ENCODE results near the gene COA8. TPM values are rescaled to one million over a fixed set of nuclear protein-coding genes. Genes with fewer than 3 reads are reported as not detected.

COA8 gene
- total RNA-seq, 2 donors from 2014 or later, result 8.0 to 17.6 TPM

DNA sequence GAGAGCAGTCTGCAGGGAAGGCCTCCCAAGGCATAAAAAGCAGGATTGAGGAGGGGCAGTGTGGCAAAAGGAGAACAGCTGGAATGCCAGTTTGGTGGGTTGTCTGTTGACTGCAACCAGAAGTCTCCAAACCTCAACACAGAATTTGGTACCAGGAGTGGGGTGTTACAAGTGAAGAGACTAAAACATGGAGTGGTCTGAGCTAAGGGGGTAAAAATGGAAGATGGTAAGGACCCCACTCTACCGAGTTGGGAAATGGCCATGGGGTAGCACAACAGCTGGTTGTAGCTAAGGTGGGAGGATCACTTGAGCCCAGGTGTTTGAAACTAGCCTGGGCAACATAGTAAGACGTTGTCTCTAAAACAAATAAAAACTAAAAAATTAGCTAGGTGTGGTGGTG, 48.5 kb downstream of the COA8 start:
- peaks cover 9% of the 10 kb centered on the region for H3K9me3 ChIP-seq
- no peak overlapping the region for H3K4me3 ChIP-seq
- no peaks in the 10 kb centered on the region for H3K36me3 ChIP-seq
- H3K27ac ChIP-seq, result no peak overlapping the region
- no peaks in the 10 kb centered on the region for H3K27me3 ChIP-seq (replicated peaks; ENCODE audit: insufficient read depth)
- peaks cover 9 to 12% of the 10 kb centered on the region in 2 donors for H3K4me1 ChIP-seq (ENCODE audit: control insufficient read depth in 1 of 2, low read depth in 2 of 2)
- TF ChIP-seq, protein P1, sequence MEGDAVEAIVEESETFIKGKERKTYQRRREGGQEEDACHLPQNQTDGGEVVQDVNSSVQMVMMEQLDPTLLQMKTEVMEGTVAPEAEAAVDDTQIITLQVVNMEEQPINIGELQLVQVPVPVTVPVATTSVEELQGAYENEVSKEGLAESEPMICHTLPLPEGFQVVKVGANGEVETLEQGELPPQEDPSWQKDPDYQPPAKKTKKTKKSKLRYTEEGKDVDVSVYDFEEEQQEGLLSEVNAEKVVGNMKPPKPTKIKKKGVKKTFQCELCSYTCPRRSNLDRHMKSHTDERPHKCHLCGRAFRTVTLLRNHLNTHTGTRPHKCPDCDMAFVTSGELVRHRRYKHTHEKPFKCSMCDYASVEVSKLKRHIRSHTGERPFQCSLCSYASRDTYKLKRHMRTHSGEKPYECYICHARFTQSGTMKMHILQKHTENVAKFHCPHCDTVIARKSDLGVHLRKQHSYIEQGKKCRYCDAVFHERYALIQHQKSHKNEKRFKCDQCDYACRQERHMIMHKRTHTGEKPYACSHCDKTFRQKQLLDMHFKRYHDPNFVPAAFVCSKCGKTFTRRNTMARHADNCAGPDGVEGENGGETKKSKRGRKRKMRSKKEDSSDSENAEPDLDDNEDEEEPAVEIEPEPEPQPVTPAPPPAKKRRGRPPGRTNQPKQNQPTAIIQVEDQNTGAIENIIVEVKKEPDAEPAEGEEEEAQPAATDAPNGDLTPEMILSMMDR (IDR thresholded peaks at IDR 0.05), result no peak
- DNase-seq (ENCODE audit: low spot score), result no peak
- no peak for ATAC-seq (ENCODE audit: insufficient number of reproducible peaks, low FRiP score, low read depth)

DNA sequence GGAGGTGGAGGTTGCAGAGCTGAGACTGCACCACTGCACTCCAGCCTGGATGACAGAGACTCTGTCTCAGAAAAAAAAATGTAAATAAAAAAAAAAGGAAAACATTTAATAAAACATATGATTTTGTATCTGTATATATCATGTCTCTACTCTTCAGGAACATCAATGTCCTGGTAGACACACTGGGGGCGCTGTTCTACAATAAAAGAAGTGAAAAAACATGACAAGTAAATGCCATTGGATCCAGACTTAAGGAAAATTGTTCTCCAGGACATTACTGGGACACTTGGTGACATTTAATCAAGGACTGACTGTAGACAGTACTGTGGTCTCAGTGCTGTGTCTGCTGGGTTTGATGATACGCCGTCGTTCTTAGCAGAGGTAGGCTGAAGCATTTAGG, 50.8 kb downstream of the COA8 start:
- Histone ChIP-seq H3K9me3 (peaks cover 9% of the 10 kb centered on the region), H3K27ac (no peak overlapping the region), H3K4me3 (no peak overlapping the region), H3K27me3 (replicated peaks; ENCODE audit: insufficient read depth) (no peaks in the 10 kb centered on the region), H3K4me1 (ENCODE audit: control insufficient read depth in 1 of 2, low read depth in 2 of 2) (no peaks in the 10 kb centered on the region), H3K36me3 (no peaks in the 10 kb centered on the region)
- DNase-seq (ENCODE audit: low spot score) (no peak), ATAC-seq (ENCODE audit: insufficient number of reproducible peaks, low FRiP score, low read depth) (no peak)
- TF ChIP-seq, protein P1 (IDR thresholded peaks at IDR 0.05), result no peak

DNA sequence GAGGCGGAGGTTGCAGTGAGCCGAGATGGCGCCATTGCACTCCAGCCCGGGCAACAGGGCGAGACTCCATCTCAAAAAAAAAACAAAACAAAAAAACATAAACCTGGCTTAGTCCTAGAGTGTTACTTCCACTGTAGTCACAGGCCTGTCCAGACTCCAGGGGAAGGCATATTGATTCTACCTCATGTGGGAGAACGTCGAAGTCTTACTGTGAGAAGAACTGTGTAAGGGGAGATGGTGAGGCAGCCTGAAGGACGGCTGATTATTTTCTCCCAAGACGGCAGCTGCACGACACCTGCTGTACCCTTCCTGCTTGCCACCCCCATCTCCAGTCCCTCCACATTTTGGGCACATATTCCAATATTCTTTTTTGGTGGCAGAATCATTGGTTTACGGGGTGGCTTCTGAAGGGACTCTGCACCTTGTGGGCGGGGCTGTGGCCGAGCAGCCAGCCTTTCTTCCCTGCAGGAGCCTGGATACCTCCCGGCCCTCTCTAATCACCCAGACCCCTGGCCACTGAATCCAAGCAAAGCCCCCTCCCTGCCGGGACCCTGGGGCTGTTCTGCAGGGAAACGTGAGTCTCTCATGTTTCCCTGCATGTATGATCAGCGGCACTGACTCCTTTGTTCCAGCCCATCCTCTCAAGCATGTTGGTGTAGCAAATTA, 54.0 kb downstream of the COA8 start:
- Histone ChIP-seq H3K36me3 (no peaks in the 10 kb centered on the region), H3K9me3 (no peaks in the 10 kb centered on the region), H3K27me3 (replicated peaks; ENCODE audit: insufficient read depth) (no peaks in the 10 kb centered on the region), H3K4me3 (no peak overlapping the region), H3K27ac (no peak overlapping the region), H3K4me1 (ENCODE audit: control insufficient read depth in 1 of 2, low read depth in 2 of 2) (no peaks in the 10 kb centered on the region)
- TF ChIP-seq, protein P1 (IDR thresholded peaks at IDR 0.05), result no peak
- DNase-seq (ENCODE audit: low spot score) (no peak), ATAC-seq (ENCODE audit: insufficient number of reproducible peaks, low FRiP score, low read depth) (no peak)

DNA sequence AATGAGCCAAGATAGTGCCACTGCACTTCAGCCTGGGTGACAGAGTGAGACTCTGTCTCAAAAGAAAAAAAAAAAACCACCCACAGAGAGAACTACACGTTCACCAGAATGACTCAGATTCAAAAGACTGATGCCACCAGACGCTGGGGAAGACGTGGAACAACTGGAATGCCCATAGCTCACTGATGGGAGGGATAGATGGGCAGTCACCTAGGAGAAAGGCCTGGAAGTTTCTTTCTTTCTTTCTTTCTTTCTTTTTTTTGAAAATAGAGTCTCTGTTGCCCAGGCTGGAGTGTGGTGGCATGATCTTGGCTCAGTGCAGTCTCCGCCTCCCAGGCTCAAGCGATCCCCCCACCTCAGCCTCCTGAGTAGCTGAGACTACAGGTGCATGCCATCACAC, 56.3 kb downstream of the COA8 start:
- Histone ChIP-seq H3K4me1 (ENCODE audit: control insufficient read depth in 1 of 2, low read depth in 2 of 2) (peaks cover 1 to 7% of the 10 kb centered on the region in 2 donors), H3K27ac (no peak overlapping the region), H3K27me3 (replicated peaks; ENCODE audit: insufficient read depth) (no peaks in the 10 kb centered on the region), H3K9me3 (no peaks in the 10 kb centered on the region), H3K36me3 (no peaks in the 10 kb centered on the region), H3K4me3 (no peak overlapping the region)
- DNase-seq (ENCODE audit: low spot score) (no peak), ATAC-seq (ENCODE audit: insufficient number of reproducible peaks, low FRiP score, low read depth) (no peak)
- TF ChIP-seq, protein P1 (IDR thresholded peaks at IDR 0.05), result no peak

DNA sequence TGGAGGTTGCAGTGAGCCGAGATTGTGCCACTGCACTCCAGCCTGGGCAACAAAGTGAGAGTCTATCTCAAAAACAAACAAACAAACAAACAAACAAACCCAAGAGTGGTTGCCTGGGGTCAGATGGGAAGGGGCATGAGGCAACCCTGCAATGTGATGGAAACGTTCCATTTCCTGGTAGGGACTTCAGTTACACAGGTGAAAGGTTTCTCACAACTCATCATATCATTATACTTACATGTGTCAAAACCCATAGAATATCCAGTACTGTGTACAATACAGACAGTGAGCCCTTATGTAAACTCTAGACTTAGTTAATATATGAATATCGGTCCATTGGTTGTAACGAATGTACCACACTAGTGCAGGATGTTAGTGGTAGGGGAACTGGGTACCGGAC, 59.1 kb downstream of the COA8 start:
- TF ChIP-seq, protein P1 (IDR thresholded peaks at IDR 0.05), result no peak
- H3K27me3 ChIP-seq (replicated peaks; ENCODE audit: insufficient read depth), result no peaks in the 10 kb centered on the region
- no peaks in the 10 kb centered on the region for H3K36me3 ChIP-seq
- ATAC-seq (ENCODE audit: insufficient number of reproducible peaks, low FRiP score, low read depth) (no peak), DNase-seq (ENCODE audit: low spot score) (no peak)
- no peak overlapping the region for H3K27ac ChIP-seq
- H3K4me1 ChIP-seq (ENCODE audit: control insufficient read depth in 1 of 2, low read depth in 2 of 2), result peaks cover 15 to 23% of the 10 kb centered on the region in 2 donors
- no peak overlapping the region for H3K4me3 ChIP-seq
- H3K9me3 ChIP-seq, result no peaks in the 10 kb centered on the region

All from thoracic aorta (tissue), 2 donors.